ENCODE results near the gene OVOL3. TPM values are rescaled to one million over a fixed set of nuclear protein-coding genes. Genes with fewer than 3 reads are reported as not detected.

Gene OVOL3
- total RNA-seq, 1 experiment from 2014 or later, result not detected

DNA sequence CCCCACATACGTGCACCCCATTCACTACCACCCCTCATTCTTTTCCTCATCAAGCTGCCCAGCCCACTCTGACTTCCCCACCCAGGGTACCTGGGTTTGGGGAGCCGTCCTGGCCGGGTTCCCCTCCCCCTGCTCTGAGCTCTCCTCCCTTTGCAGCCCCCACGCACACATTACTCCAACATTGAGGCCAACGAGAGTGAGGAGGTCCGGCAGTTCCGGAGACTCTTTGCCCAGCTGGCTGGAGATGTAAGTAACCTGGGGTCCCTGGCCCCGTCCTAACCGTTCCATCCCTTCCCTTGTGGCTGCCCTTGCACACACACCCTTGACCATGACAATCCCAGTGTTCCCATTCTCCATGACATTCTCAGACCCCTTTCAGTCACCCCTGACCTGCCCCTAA lies 31.6 kb downstream of the OVOL3 start:
- peaks cover 58% of the 10 kb centered on the region for H3F3A ChIP-seq (ENCODE audit: insufficient read depth, low read depth)
- peaks cover 43% of the 10 kb centered on the region for H3K79me2 ChIP-seq (ENCODE audit: low read depth)
- DNase-seq, result no peak
- no peak overlapping the region for H3K27ac ChIP-seq
- ChIA-PET CTCF (no interaction called here), POLR2A (ENCODE audit: unreplicated experiment) (no interaction called here)
- no TSS peak for BruUV-seq (replicated peaks)
- TF ChIP-seq, protein P1, sequence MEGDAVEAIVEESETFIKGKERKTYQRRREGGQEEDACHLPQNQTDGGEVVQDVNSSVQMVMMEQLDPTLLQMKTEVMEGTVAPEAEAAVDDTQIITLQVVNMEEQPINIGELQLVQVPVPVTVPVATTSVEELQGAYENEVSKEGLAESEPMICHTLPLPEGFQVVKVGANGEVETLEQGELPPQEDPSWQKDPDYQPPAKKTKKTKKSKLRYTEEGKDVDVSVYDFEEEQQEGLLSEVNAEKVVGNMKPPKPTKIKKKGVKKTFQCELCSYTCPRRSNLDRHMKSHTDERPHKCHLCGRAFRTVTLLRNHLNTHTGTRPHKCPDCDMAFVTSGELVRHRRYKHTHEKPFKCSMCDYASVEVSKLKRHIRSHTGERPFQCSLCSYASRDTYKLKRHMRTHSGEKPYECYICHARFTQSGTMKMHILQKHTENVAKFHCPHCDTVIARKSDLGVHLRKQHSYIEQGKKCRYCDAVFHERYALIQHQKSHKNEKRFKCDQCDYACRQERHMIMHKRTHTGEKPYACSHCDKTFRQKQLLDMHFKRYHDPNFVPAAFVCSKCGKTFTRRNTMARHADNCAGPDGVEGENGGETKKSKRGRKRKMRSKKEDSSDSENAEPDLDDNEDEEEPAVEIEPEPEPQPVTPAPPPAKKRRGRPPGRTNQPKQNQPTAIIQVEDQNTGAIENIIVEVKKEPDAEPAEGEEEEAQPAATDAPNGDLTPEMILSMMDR (conservative IDR thresholded peaks at IDR 0.05), result no peak
- no peak for TF ChIP-seq EZH2 (IDR thresholded peaks at IDR 0.05; ENCODE audit: low read depth)
- no peak overlapping the region for H3K4me2 ChIP-seq
- H4K20me1 ChIP-seq (ENCODE audit: insufficient read depth), result peaks cover 32% of the 10 kb centered on the region
- H3K27me3 ChIP-seq (ENCODE audit: insufficient read depth, low read depth), result no peaks in the 10 kb centered on the region
- peaks cover 47% of the 10 kb centered on the region for H3K36me3 ChIP-seq (ENCODE audit: low read depth)
- H3K4me1 ChIP-seq (replicated peaks; ENCODE audit: insufficient read depth), result peaks cover 26% of the 10 kb centered on the region
- H3K9me3 ChIP-seq (ENCODE audit: insufficient read depth, low read depth), result no peaks in the 10 kb centered on the region
- H3K4me3 ChIP-seq, result no peak overlapping the region
- H2AFZ ChIP-seq, result no peak overlapping the region
- H3K9me2 ChIP-seq (ENCODE audit: insufficient read depth), result no peaks in the 10 kb centered on the region
- intact Hi-C loops (cut with micrococcal nuclease; ENCODE audit: unreplicated experiment), result no loop called here

DNA sequence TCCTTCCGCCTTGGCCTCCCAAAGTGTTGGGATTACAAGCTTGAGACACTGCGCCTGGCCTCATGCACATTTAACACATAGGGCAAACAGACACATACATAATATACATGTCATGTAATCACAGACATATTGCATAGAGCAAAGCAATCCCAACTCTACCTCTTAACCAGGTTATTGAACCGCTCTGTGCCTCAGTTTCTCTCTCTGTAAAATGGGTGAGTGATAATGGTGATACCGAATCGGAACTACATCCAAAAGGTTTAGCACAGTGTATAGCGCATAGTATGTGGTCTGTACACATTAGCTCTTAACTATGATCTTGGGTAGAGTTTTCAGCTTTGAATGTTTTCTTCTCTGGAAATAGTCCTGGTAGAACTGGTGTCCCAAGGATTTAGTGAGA lies 33.7 kb downstream of the OVOL3 start:
- H3K27me3 ChIP-seq (ENCODE audit: insufficient read depth, low read depth), result no peaks in the 10 kb centered on the region
- H2AFZ ChIP-seq, result no peak overlapping the region
- TF ChIP-seq, protein P1 (conservative IDR thresholded peaks at IDR 0.05), result no peak
- TF ChIP-seq EZH2 (IDR thresholded peaks at IDR 0.05; ENCODE audit: low read depth), result no peak
- peaks cover 42% of the 10 kb centered on the region; the same call in 1 of the 2 replicates for H3F3A ChIP-seq (ENCODE audit: insufficient read depth, low read depth)
- ChIA-PET CTCF (no interaction called here), POLR2A (ENCODE audit: unreplicated experiment) (interaction anchor here (0.6 kb wide), 1 partner anchor 16 kb away, joined by 3 read pairs; no protein-coding TSS in a partner anchor)
- intact Hi-C loops (cut with micrococcal nuclease; ENCODE audit: unreplicated experiment), result no loop called here
- peaks cover 29% of the 10 kb centered on the region for H4K20me1 ChIP-seq (ENCODE audit: insufficient read depth)
- peaks cover 47% of the 10 kb centered on the region for H3K36me3 ChIP-seq (ENCODE audit: low read depth)
- H3K4me2 ChIP-seq, result no peak overlapping the region
- H3K4me3 ChIP-seq, result no peak overlapping the region
- DNase-seq, result no peak
- H3K79me2 ChIP-seq (ENCODE audit: low read depth), result peaks cover 32% of the 10 kb centered on the region
- H3K9me3 ChIP-seq (ENCODE audit: insufficient read depth, low read depth), result no peaks in the 10 kb centered on the region
- BruUV-seq (replicated peaks), result no TSS peak
- no peaks in the 10 kb centered on the region for H3K9me2 ChIP-seq (ENCODE audit: insufficient read depth)
- peaks cover 8% of the 10 kb centered on the region for H3K4me1 ChIP-seq (replicated peaks; ENCODE audit: insufficient read depth)
- H3K27ac ChIP-seq, result no peak overlapping the region

DNA sequence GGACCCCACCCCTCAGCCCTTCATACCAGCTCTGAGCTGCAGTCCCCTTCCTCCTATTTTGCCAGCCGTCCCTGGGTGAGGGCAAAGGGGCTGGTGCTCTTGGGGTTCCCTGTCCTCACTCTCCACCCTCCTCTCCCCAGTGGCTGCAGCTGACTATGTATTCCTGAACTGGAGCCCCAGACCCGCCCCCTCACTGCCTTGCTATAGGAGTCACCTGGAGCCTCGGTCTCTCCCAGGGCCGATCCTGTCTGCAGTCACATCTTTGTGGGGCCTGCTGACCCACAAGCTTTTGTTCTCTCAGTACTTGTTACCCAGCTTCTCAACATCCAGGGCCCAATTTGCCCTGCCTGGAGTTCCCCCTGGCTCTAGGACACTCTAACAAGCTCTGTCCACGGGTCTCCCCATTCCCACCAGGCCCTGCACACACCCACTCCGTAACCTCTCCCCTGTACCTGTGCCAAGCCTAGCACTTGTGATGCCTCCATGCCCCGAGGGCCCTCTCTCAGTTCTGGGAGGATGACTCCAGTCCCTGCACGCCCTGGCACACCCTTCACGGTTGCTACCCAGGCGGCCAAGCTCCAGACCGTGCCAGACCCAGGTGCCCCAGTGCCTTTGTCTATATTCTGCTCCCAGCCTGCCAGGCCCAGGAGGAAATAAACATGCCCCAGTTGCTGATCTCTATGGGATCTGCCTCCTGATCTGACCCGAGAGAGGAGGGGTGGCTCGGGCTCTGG lies 38.9 kb downstream of the OVOL3 start:
- H3F3A ChIP-seq (ENCODE audit: insufficient read depth, low read depth), result peaks cover 25% of the 10 kb centered on the region; the same call in 1 of the 2 replicates
- intact Hi-C loops (cut with micrococcal nuclease; ENCODE audit: unreplicated experiment), result no loop called here
- H3K27me3 ChIP-seq (ENCODE audit: insufficient read depth, low read depth), result no peaks in the 10 kb centered on the region
- no peak overlapping the region for H3K4me2 ChIP-seq
- H3K4me1 ChIP-seq (replicated peaks; ENCODE audit: insufficient read depth), result no peaks in the 10 kb centered on the region
- H3K9me2 ChIP-seq (ENCODE audit: insufficient read depth), result no peaks in the 10 kb centered on the region
- CTCF ChIA-PET, result no interaction called here
- TF ChIP-seq, protein P1 (conservative IDR thresholded peaks at IDR 0.05), result no peak
- TF ChIP-seq EZH2 (IDR thresholded peaks at IDR 0.05; ENCODE audit: low read depth), result no peak
- BruUV-seq (replicated peaks), result TSS peak; percentile 50
- H3K4me3 ChIP-seq, result no peak overlapping the region
- peaks cover 11% of the 10 kb centered on the region for H4K20me1 ChIP-seq (ENCODE audit: insufficient read depth)
- POLR2A ChIA-PET (ENCODE audit: unreplicated experiment), result interaction anchor here (0.8 kb wide), 1 partner anchor 17 kb away, joined by 5 read pairs; no protein-coding TSS in a partner anchor
- no peak overlapping the region for H3K27ac ChIP-seq
- H3K36me3 ChIP-seq (ENCODE audit: low read depth), result peaks cover 23% of the 10 kb centered on the region
- no peaks in the 10 kb centered on the region for H3K79me2 ChIP-seq (ENCODE audit: low read depth)
- no peaks in the 10 kb centered on the region for H3K9me3 ChIP-seq (ENCODE audit: insufficient read depth, low read depth)
- H2AFZ ChIP-seq, result no peak overlapping the region
- DNase-seq, result no peak
